HL-60/S4 treated with retinoic acid at 250 ng/mL for 4 days and 3 days (cell line): ENCODE data around the gene QDPR.

ENCODE experiments used
- in situ Hi-C: fragments of 300-500 bp; cut with MboI; formaldehyde crosslinking; loops from 2 replicates; pipeline ENCODE4 v1.7.0; 2022; ENCODE audit warnings: low sequenced_read_pairs

The QDPR gene

DNA sequence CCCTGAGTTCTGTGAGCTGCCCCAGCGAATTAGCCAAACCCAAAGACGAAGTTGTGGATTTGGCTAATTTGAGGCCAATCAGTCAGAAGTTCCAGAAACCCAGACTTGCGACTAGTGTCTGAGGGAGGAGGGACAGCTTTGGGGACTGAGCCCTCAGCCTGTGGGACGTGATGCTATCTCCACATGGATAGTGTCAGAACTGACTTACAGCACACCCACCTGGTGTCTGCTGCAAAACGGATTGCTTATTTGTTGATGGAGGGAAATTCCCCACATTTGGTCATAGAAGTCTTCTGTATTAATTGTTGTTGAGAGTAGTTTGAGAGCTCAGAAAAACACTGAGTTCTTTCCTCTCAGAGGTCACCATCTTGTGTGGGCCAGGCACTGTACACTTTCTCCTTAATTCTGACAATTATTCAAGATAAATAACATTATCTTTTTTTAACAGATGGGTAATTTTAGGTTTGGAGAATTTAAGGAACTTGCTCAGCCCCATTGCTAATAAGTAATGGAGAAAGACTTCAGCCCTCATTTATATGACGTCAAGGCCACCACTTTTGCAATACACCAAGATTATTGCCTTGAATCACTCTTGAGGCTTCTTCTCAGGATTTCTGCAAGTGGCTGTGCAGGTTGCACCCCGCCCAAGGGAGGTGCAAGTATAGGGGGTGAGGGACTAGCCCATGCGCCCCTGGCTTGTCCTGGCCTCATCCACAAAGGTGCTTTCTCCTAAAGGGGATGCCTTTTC is 19.8 kb upstream of the QDPR start:
- in situ Hi-C loops: no loop called here

DNA sequence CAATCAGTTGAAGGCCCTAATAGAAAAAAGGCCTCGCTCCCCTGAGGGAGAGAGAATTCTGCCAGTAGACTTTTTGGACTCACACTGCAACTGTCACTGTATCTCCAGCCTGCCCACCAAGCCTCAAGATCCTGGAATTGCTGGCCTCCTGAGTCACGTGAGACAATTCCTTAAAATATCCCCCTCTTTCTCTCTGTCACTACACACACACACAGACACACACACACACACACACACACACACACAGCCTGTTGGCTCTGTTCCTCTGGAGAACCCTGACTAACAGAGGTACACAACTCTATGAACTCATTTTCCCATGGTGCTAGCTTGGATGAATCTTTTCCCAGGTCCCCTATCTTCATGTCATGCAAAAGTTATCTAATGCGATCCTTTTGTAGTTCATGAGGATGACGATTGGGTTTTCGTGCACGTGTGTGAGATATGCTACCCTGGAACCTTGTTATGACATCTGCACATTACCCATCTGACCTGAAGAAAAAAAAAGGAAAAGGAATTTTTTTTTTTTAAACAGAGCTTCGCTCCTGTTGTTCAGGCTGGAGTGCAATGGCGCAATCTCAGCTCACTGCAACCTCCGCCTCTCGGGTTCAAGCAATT is 16.8 kb upstream of the QDPR start:
- in situ Hi-C loops: no loop called here

DNA sequence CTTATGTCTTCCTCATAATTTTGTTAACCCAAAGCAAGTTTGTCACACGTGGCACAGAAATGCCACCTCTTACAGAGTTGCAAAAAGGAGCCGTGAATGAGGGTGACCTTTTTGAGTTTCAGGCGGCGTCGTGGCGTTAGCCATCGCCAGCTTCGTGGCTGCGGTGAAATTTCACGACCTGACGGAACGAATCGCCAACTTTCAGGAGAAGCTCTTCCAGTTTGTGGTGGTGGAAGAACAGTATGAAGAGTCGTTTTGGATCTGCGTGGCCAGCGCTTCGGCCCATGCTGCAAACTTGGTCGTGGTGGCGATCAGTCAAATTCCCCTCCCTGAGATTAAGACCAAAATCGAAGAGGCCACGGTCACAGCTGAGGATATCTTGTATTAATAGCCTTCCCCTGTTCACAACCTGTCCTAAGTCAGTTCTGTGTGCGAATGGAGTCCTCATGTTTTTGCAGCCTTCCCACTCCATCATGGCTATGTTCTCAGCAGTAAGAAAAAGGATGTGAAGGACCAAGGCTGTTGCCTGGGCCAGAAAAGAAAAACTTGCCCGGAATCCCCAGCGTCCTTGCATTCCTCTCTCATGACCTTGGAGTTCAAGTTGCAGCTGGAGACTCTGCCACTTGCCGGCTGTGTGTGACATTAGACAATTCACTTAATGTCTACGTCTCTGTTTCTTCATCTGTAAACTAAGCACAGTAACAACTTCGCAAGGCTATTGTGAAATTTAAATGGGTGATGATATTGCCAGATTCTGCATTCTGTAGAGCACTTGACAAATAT is 15.0 kb upstream of the QDPR start:
- in situ Hi-C loops: no loop called here

DNA sequence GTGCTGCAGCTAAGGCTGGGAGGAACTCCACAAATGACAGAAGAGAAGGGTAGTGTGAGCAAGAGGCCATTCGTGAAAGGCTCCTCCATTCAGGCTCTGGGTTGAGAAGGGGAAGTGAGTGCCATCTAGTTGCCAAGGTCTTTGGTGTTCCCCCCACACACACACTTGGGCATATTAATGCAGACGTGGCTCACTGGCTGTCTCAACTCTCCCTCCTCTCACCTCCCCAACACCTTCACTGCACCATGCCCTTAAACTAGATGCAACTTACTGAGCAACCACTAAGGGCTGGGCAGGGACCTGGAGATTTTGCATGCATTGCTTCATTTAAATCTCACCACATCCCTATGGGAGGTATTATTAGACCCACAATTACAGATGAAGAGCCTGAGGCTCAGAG is 11.8 kb upstream of the QDPR start:
- in situ Hi-C loops: no loop called here

DNA sequence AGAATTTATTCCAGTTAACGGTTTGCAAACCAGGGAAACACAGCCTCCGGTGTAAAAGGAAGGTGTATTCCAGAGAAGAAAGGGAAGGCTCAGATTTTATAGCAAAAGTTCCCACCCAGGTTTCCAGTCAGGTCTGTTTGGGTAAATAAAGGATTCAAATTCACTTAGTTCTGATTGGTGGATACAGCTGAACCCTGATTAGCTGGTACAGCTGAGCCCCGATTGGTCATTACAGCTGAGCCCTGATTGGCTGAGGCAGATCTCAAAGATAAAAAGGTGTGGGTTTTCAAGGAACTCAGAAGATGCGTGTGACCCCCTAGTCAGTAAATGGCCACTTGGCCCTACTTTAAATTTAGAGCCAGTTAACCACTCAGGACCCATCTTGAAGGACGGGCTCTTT is 9.7 kb upstream of the QDPR start:
- in situ Hi-C loops: no loop called here

DNA sequence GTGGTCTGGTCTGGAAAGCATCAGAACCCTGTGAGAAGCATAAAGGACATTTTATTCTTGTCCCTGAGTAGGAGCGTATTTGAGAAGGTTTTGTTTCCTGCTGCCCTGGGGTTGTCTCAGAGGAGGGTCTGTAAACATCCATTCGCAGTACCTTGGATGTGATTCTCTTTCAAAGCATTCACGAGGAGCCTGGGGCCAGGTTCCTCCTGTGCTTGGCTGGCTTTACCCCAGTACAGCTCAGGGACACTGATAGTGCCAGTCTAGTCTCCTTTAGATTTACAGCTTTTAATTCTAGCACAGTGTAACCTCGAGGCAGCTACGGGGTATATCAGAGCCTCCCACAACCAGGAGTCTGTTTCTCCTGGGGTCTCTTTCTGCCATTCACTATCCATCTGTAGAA is 5.8 kb upstream of the QDPR start:
- in situ Hi-C loops: no loop called here

DNA sequence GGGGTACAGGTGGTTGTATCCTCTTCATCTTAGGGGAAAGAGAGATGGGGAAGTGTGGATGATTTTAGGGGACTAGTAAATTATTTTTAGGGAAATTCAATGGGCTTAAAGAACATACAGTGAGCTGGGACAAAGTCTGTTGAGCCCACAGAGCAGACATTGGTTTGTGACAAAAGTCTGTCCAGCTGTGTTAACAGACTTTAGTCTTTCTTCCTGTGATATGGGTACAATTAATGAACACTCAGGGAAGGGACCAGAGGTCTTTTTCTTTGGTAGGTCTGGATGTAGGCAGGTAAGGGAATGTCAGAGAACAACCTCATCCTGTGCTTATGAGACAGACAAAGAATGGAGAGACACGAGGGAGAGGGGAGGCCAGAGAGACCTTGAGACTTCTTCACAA is 5.1 kb upstream of the QDPR start:
- in situ Hi-C loops: no loop called here

DNA sequence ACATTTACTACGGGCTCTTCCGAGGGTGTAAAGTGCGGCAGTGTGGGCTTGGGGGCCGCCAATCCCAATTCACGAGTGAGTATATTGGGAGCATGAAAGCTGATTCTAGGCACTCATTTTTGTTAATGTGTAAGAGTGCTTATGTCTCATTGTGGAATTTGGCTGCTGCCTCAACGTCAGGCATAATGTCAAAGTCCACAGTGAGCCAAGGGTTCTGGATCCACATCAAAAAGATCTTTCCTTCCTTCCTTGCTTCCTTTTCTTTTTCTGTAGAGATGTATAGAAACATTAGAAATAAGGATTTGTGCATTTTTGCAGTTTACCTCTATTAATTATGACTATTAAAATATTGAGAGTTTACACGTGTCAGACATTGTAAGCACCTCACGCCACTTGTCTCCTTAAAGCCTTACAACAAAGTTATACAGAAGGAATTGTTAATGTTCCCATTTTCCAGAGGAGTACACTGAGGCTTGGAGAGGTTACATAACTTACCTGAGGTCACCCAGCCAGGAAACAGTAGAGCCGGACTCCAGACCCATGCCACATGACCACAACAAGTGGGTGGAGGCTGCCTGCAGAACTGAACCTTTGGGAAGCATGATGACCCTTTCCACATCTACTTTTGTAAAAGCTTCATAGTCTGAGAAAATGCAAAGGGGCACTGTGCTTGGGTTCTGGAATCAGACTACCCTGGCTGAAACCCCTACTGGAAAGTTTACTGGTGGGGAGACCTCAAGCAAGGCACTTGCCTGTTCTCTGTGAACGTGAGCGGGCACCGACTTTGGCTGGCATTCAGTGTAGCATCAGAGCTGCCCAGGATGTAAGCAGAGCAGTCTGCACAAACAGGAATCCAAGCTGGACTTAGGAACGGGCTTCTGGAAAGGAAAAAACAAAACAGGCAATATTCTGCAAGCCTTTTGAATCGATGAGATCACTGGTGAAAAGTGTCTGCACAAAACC is 3.8 kb upstream of the QDPR start:
- in situ Hi-C loops: no loop called here

DNA sequence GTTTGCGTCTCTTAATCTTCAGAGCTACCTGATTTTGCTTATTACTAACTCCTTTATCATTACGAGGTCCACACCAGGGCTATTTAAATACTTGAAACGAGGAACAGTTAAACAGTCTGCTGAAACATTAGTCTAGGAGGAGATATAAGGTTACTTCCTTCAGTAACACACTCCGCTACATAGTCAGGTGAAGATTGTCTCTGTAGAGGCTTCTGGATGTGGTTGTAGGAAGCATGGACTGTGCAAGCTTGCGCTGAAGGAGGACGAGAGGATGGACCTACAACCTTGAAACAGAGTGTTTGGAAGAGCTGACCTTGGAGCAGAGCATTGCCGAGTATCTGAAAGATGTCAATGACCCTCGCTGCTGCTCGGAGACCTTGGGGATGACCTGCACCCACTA is 3.0 kb upstream of the QDPR start, which contains the start of gene CLRN2:
Gene CLRN2 (plus strand): TSS at position 301 of the 400 bp plus-strand sequence. CDS start 102 bp downstream, outside the sequence.
- in situ Hi-C loops: no loop called here

DNA sequence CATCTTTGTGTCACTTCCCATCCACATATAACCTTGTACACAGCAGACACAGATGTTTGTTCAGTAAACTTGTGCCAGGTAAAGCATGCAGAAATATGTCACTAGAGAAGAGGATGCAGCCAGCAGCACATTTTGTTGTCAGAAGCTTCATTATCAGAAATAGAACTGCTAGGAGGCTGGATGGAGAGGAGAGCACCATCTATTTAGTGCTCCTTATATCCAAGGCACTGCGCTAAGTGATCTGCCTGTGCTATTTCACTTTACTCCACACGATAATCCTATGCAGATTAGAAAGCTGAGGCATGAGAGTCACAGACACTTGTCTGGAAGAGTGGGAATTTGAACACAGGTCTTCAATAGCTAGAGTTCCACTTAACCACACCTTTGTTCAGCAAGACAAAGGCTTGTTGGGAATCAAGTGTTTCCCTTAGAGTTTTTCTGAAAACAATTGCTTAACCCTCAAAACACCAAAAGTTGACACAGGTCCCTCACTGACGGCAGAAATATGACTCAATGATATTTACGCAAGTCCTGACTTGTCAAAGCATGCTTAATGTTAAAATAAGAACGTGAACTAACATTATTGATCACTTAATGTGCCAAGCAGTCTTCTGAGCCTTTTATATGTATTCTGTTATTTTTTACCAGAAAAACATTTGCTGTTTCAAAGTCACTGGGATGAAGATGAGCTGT is 1.2 kb upstream of the QDPR start:
- in situ Hi-C loops: no loop called here

DNA sequence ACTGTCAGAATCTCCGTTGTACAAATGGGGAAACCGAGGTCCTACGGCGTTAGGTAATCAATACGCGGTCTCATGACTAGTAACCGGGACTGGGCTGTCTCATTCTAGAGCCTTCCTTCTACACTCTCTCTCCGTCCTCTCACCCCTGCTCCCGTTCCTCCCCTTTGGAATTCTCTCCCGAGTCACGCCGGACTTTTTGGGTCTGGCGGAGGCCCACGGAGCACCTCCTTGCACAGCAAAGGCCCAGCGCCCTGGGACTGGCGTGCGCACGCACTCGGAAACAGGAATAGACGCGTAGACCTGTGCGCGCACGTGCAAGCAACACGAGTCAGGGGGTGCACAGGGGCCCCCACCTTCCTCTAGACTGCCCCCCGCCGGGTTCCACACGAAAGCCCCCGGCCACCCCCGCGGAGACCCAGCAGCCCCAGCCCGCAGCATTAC is 361 bp downstream of the QDPR start:
- in situ Hi-C loops: no loop called here

DNA sequence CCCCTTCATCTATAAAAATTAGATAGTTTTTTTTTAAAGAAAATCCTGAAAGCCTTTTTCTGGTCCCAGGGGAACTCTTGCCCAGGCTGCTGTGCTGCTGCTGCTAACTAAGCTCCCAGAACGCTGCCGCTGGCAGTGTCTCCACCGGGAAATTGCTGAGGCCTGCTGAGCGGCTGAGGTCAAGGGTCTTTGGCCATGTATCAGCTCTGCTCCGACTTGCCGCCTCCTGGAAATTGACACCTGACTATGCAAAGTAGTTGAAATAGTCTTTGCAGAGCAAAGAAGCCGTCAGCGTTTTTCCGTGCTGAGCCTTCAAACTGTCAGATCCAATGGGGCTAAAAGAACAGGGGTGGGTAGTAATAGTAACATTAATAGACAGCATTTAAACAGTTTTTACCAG is 839 bp downstream of the QDPR start:
- in situ Hi-C loops: no loop called here

DNA sequence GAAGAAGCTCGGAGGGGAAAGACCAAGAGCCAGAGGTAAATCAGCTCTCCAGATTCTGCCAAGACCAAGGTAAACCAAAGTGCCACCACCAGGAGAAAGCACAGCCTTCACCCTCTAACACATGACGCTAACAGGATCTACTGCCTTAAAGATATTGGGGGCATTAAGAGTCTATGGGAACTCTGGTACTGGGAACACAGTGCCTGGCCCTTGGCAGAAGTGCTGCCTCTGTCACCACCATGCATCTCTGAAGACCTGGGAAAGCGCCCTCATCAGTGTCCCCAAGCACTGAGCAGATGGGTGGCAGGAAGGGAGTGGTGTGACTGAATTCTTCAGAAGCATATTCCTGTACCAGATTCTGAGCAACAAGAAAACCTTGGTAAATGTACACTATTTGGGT is 1.3 kb downstream of the QDPR start:
- in situ Hi-C loops: no loop called here

DNA sequence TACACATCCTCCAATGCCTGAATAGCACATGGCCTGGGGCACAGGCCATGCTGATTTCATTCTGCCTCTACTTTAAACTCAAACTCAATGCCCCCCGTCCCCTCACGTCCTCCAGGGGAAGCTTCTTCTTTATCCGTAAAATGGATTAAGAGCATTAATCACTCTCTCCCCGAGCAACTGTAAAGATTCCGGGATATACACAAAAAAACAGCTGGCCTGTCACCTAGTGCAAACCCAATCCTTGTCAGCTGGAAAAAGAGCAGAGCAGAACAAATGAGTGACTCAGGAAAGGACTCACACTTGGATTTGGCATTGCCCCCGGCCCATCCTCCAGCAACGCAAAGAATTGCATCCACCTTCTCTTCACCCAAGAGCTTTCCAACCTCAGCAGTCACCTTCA is 7.8 kb downstream of the QDPR start:
- in situ Hi-C loops: no loop called here

DNA sequence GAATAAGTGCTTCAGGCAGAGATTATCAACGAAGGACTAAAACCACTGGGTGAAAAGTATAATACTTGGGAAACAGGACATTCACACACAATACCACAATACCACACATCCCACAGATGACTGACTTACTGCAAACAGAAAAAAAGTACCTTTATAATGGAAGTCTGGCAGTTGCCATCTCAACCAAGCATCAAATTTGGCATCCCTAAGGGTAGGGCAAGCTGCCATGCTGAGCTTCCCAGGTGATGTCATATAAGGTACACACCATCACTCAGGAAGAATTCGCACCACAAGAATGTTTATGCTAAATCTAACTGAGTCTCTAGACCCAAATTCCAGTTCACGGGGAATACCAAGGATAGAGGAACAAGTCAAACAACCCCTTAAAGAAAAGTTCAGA is 9.1 kb downstream of the QDPR start:
- in situ Hi-C loops: no loop called here

DNA sequence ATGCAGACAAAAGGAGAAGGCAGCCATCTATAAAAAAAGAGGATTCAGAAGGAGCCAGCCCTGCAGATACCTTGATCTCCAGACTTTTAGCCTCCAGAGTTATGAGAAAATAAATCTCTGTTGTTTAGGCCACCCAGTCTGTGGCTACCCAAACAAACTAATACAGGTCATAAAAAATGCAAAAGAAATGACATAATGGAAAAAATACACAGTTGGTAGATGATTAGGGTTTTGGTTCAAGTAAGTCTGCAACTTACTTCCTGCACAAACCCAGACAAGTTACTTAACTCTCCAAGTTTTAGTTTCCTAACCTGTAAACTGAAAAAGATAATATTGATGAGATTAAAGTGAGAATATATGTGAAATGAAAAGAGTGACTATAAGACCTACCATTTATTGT is 11.3 kb downstream of the QDPR start:
- in situ Hi-C loops: no loop called here

DNA sequence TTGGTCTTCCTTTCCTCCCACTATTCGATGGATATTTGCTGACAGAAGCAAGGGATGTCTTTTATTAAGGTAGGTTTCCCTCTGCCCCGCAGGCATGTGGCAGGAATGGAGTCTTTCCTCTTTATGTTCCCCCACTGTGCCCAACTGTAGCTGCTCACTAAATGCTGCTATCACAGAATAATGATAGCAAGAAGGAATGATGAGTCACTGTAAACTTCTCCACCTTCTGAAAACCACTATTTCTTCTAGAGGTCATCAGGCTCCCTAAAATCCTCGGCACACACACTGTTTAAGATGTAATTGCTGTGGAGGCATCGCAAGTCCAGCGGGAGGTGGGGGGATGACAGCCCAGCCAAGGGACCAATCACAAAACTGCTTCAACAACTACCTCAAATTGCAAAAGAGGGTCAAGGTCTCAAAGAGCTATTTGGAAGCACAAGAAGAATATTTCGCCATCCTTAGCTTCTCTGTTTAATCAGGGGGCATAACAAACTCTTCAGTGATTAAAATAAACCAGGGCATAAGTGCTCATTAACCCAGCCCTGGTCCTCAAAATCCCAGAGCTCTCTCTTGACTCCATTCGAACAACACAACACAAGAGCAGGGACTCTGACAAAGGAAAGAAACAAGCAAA is 13.9 kb downstream of the QDPR start:
- in situ Hi-C loops: no loop called here

DNA sequence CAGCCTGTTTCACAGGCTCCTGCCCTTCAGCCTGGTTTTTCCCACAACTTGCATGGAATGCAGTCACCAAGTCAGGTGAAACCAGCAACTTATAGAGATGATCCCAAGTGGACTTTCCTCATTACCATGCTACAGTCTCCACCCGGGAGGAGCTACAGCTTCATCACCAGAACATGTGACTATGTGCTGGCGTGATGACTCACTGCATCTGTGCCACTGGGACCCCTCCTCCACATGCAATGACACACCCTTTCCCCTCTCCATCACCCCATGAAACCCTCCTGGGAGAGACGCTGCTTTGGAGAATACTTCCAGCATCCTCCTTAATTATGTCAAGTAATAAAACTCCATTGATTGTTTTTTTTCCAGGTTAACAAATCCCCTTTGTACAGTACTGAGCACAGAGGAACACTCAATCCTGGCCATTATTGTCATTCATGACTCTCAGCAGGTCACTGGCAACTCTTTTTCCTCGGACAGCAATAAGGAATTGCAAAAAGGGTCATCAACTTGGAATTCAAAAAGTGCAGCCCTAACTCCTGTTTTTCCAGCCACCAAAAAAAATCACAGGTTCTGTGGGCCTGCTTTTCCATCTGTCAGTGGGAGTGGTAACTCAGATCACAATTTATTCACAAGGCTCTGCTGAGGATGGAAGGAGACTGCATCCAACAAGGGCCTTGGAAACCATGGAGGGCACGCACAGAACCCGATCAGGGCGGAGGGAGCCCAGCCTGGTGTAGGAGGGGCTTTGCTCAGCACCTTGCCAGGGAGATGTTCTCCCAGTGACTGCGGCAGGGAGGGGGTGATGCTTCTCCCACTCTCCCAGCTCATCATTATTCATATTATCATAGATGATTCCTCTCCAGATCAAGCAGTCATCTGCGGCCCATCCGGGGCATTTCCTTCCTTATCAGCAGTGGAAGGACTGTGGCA is 17.4 kb downstream of the QDPR start:
- in situ Hi-C loops: no loop called here

DNA sequence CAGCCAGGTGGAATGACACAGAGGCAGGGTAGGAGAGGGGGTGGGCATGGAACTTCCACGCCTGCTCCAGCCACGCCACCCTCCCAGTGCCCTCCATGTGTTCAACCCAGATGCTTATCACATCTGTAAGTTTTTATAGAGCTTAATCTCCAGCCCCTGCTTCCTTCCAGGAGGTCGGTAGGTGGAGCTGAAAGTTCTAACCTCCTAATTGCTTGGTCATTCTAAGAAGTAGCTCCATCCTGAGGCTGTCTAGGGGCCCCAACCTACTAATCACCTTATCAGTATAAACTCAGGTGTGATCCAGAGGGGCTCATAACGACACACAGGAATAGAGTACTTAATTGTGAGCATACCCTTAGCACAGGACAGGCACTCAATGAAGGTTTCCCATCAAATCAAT is 18.3 kb downstream of the QDPR start:
- in situ Hi-C loops: no loop called here
